HFFc6 (cell line): ENCODE results near the gene FGGY. TPM values are rescaled to one million over a fixed set of nuclear protein-coding genes. Genes with fewer than 3 reads are reported as not detected.

Experiments
- DNase-seq: peaks from one replicate; pipeline ENCODE4 v3.0.0-alpha.2; 2018
- H3K27ac Mint-ChIP-seq: 2 replicates; pipeline ENCODE4 v1.8.0; 2020; ENCODE audit warnings: mild to moderate bottlenecking, mixed read lengths
- H3K27me3 Mint-ChIP-seq: 2 replicates; pipeline ENCODE4 v1.8.0; 2021; ENCODE audit warnings: mild to moderate bottlenecking, moderate library complexity, mixed read lengths; ENCODE audit not compliant: insufficient read depth
- H3K36me3 Mint-ChIP-seq: 2 replicates; pipeline ENCODE4 v1.8.0; 2021; ENCODE audit warnings: low read depth, mixed read lengths
- H3K4me1 Mint-ChIP-seq: 2 replicates; pipeline ENCODE4 v1.8.0; 2020; ENCODE audit warnings: low read depth, mixed read lengths
- H3K4me3 Mint-ChIP-seq: 2 replicates; pipeline ENCODE4 v1.8.0; 2020; ENCODE audit warnings: mild to moderate bottlenecking, moderate library complexity, mixed read lengths
- H3K9me3 Mint-ChIP-seq: 2 replicates; pipeline ENCODE4 v1.8.0; 2020; ENCODE audit warnings: mild to moderate bottlenecking, mixed read lengths
- total RNA-seq, 6 experiments: library from RNA; stranded (reverse); fragmentation: NEBNext Ultra II Directional; extraction: Animal tissue kit (Norgen Biotek cat#: 25700); gene quantifications; 2 replicates in 1 of 6; 3 replicates in 5 of 6; pipeline ENCODE4 v1.2.3, GENCODE V29; 2021
- TF ChIP-seq, protein P1 (sequence below): fragments of 200-600 bp; sonication (generic); IDR thresholded peaks from 2 replicates; pipeline ENCODE4 v1.5.0; 2021; ENCODE audit warnings: antibody characterized with exemption, mild to moderate bottlenecking

FGGY gene
- total RNA-seq, 6 experiments from 2014 or later, result 16.4 to 20.1 (median 18.7) TPM

DNA sequence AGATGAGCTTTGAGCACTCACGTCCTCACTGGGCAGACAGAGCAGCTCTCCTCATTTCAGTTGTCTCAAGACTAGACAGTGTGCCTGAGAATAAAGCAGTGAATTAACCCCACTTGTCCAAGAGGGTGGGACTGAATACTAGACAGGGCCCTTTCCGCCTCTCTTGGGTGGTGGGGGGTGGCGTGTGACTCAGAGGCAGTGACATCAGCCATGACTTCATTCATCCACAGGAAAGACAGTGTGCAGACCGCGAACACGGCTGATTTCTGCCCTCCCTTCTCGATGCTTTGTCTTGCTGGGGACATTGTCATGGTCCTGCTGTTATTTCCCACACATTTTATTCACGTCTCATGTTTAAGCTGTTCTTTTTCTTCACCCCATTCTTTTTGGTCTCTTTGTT is 64.9 kb downstream of the FGGY start:
- TF ChIP-seq, protein P1, sequence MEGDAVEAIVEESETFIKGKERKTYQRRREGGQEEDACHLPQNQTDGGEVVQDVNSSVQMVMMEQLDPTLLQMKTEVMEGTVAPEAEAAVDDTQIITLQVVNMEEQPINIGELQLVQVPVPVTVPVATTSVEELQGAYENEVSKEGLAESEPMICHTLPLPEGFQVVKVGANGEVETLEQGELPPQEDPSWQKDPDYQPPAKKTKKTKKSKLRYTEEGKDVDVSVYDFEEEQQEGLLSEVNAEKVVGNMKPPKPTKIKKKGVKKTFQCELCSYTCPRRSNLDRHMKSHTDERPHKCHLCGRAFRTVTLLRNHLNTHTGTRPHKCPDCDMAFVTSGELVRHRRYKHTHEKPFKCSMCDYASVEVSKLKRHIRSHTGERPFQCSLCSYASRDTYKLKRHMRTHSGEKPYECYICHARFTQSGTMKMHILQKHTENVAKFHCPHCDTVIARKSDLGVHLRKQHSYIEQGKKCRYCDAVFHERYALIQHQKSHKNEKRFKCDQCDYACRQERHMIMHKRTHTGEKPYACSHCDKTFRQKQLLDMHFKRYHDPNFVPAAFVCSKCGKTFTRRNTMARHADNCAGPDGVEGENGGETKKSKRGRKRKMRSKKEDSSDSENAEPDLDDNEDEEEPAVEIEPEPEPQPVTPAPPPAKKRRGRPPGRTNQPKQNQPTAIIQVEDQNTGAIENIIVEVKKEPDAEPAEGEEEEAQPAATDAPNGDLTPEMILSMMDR, result no peak
- Mint-ChIP-seq H3K4me3 (no peak overlapping the region), H3K4me1 (peaks cover 51% of the 10 kb centered on the region), H3K9me3 (no peaks in the 10 kb centered on the region), H3K36me3 (peaks cover 35% of the 10 kb centered on the region), H3K27ac (no peak overlapping the region), H3K27me3 (peaks cover 2% of the 10 kb centered on the region; the same call in 1 of the 2 replicates)
- DNase-seq, result no peak

GRCh38 chr1:59364037-59364436 is 67.1 kb downstream of the FGGY start:
- peaks cover 71% of the 10 kb centered on the region for H3K4me1 Mint-ChIP-seq
- DNase-seq, result no peak
- no peaks in the 10 kb centered on the region; the same call in 1 of the 2 replicates for H3K27me3 Mint-ChIP-seq
- H3K4me3 Mint-ChIP-seq, result no peak overlapping the region
- H3K9me3 Mint-ChIP-seq, result no peaks in the 10 kb centered on the region
- TF ChIP-seq, protein P1, result no peak
- H3K27ac Mint-ChIP-seq, result no peak overlapping the region
- peaks cover 42% of the 10 kb centered on the region for H3K36me3 Mint-ChIP-seq

- Mint-ChIP-seq H3K4me1 (peaks cover 53% of the 10 kb centered on the region), H3K9me3 (no peaks in the 10 kb centered on the region), H3K36me3 (peaks cover 46% of the 10 kb centered on the region), H3K27me3 (no peaks in the 10 kb centered on the region; the same call in 1 of the 2 replicates), H3K27ac (peak overlapping the region; percentile 93; the same call in 1 of the 2 replicates), H3K4me3 (no peak overlapping the region)
- TF ChIP-seq, protein P1, result no peak
- DNase-seq, result no peak
These were observed 69.5 kb downstream of the FGGY start for GRCh38 chr1:59366346-59366745.

DNA sequence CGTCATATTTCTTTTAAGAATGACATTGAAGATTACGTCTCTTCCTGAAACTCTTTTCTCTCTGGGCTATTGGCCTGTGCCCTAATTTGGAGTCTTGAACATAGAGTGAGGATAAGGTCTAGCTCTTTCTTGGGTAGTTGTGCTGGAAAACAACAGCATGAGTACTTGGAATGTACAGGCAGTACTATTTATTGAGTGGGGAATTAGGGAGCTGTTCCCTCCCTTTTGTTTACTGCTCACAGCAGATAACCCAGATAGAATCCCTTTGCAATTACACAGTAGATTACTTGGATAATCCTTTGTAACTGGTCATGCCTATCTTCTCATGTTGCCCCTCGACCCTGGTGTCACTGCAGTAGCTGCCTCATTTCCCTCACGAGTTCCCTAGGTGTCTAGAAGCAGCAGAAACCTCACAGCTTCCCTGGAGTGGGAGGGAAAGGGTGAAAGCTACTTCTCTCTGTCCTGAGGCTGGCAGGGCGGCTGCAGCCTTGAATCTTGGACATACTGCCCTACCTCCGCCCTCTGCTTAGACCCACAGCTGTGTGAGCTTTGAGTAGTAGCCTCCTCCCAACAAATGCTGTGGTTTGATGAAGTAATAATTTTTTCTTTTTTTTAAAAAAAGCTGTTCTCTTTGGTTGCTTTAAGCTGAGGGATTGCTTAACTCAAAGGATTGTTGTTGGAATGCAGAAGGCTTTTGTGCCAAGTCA is 70.6 kb downstream of the FGGY start:
- no peaks in the 10 kb centered on the region; the same call in 1 of the 2 replicates for H3K27me3 Mint-ChIP-seq
- peaks cover 43% of the 10 kb centered on the region for H3K4me1 Mint-ChIP-seq
- peak; percentile 92 for DNase-seq
- no peaks in the 10 kb centered on the region for H3K9me3 Mint-ChIP-seq
- H3K36me3 Mint-ChIP-seq, result peaks cover 35% of the 10 kb centered on the region
- peak overlapping the region; percentile 6 for H3K4me3 Mint-ChIP-seq
- H3K27ac Mint-ChIP-seq, result peak overlapping the region; percentile 93
- TF ChIP-seq, protein P1, result no peak

DNA sequence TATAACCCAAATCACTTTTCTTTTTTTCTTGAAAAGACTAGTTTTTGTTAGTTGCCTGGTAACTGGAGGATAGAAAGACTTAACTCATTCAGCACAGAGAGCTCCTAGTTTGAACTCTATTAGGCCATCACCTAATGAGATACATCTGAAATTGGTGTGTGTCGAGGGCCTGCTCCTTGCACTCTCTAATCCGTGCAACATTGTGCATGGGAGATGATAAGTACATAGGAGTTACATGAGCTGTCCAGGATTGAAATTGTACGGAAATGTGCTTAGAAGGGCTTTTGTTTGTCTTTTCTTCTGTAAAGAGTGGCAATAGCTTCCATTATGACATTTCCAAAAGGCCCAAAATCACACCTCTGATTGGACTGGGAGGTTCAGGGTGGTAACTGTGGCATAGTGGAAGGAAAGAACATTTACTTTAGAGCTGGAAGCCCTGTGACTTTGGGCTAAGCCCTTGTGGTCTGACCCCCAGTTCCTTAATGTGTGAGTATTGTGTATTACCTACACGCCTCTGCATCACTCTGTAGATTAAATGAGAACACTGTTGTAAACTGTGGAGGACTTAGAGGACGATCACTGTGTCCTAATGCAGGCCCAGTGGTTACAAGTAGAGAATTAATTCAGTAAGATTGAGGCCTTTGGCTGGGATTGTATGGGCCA is 71.2 kb downstream of the FGGY start:
- H3K27ac Mint-ChIP-seq, result peak overlapping the region; percentile 93
- no peak for DNase-seq

More for the DNA sequence above, 71.2 kb downstream of the FGGY start:
- peaks cover 43% of the 10 kb centered on the region for H3K4me1 Mint-ChIP-seq
- H3K4me3 Mint-ChIP-seq, result peak overlapping the region; percentile 44; the same call in 1 of the 2 replicates
- H3K27me3 Mint-ChIP-seq, result no peaks in the 10 kb centered on the region; the same call in 1 of the 2 replicates
- peaks cover 35% of the 10 kb centered on the region for H3K36me3 Mint-ChIP-seq
- no peaks in the 10 kb centered on the region for H3K9me3 Mint-ChIP-seq
- TF ChIP-seq, protein P1, result no peak
